HG03571 (cell line): ENCODE results near the gene RPTN.

Experiments used
- ATAC-seq: cut with Tn5 transposase; IDR thresholded peaks from one replicate; pipeline ENCODE4 v1.9.1; 2021; ENCODE audit not compliant: unreplicated experiment

The RPTN gene, protein sequence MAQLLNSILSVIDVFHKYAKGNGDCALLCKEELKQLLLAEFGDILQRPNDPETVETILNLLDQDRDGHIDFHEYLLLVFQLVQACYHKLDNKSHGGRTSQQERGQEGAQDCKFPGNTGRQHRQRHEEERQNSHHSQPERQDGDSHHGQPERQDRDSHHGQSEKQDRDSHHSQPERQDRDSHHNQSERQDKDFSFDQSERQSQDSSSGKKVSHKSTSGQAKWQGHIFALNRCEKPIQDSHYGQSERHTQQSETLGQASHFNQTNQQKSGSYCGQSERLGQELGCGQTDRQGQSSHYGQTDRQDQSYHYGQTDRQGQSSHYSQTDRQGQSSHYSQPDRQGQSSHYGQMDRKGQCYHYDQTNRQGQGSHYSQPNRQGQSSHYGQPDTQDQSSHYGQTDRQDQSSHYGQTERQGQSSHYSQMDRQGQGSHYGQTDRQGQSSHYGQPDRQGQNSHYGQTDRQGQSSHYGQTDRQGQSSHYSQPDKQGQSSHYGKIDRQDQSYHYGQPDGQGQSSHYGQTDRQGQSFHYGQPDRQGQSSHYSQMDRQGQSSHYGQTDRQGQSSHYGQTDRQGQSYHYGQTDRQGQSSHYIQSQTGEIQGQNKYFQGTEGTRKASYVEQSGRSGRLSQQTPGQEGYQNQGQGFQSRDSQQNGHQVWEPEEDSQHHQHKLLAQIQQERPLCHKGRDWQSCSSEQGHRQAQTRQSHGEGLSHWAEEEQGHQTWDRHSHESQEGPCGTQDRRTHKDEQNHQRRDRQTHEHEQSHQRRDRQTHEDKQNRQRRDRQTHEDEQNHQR

GRCh38 chr1:152159144-152159543 lies at the start of gene RPTN:
RPTN (minus strand) TSS chr1:152159228; CDS start chr1:152157889, 1,339 bp downstream.
- ATAC-seq = no peak

DNA sequence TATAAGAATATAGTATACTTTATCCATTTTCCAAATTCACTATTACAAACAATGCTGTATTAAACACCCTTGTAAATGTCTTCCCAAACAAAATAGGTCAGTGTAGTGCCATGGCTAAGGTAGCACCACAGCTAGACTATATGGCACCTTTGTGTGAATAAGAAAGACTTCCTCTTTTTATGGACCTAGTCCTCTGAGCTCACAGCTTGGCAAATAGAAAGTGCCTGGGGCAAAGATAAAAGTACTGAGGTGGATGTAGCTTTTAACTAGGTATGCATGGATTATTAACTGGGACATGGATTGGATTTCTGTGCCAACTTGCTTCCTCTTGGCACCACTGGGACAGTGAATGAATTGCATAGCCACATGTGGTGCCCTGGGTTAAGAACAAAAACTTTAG lies 40.0 kb upstream of the RPTN start:
- ATAC-seq = no peak

GRCh38 chr1:152197361-152197941 lies 38.4 kb upstream of the RPTN start:
- ATAC-seq = no peak

- no peak for ATAC-seq
Measured at GRCh38 chr1:152191711-152192110, 32.7 kb upstream of the RPTN start.

DNA sequence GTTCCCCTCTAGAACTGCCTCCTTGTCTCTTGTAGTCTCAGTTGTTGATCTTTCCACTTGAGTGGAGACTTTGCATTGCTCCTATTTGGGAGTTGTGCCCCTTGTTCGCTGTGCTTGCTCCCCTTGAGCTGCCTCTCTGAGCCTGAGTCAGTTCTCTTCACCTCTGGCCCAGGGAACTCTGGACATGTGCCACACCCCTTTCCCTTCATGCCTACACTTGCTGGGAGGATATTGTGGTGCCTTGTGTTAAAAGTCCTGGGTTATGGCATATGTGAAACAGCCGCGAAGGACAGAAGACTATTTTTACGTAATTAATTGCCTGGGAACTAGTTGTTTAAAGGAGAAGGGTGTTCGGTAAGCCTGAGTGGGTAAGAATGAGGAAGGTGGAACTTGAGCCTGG lies 32.2 kb upstream of the RPTN start:
- ATAC-seq = no peak

DNA sequence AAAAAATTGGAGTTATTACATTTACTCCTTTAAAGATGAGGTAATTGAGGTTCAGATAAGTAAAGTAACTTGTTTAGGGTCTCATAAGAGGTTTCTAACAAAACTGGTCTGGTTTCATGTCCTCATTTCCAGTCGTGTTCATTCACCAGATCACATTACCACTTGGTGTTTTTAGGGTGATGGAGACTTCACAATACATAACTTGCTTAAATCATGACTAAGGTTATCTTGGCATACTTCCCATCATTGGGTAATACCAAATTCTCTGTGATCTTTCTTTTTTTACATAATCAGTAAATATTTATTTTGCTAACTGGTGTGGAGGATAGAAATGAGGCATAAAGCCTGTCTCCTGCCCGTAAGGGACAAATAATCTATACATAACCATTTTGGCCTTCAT lies 31.6 kb upstream of the RPTN start:
- no peak for ATAC-seq

GRCh38 chr1:152189657-152190442 lies 30.8 kb upstream of the RPTN start:
- no peak for ATAC-seq

- no peak for ATAC-seq
Measured at GRCh38 chr1:152188673-152189591, 29.9 kb upstream of the RPTN start.

DNA sequence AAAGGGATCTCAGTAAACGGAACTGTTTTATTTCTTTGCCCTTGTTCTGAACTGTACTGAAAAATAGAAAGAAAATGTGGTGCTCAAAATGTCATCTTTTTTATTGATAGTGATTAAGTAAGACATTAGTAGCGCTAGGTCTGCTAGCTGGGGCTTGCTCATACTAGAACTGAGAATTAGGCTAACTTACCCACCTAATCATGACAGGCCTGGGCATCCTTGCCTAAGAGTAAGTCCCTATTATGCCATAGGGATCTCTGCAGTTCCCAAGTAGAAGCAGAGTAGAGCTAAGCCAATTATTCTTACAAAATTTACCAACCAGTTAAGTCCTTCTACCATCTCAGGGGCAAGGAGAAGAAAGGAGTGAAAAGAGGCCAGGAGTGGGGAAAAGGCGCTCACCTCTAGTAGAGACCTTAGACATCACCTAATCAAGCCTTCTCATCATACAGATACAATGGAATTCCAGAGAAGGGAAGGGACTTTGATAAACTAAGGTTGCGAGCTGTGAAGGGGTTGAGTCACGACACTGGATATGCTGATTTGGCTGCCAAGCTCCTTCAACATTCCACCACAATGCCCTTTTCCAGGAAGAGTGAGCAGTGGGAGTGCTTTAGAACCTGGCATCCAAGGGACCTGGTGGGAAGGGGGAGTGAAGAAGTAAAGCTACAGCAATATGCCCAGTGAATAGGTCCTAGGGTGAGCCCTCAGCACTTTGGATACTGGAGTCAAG lies 27.7 kb upstream of the RPTN start:
- ATAC-seq = no peak

GRCh38 chr1:152185544-152186391 lies 26.7 kb upstream of the RPTN start:
- no peak for ATAC-seq

- no peak for ATAC-seq
Measured at GRCh38 chr1:152182944-152183361, 23.9 kb upstream of the RPTN start.

DNA sequence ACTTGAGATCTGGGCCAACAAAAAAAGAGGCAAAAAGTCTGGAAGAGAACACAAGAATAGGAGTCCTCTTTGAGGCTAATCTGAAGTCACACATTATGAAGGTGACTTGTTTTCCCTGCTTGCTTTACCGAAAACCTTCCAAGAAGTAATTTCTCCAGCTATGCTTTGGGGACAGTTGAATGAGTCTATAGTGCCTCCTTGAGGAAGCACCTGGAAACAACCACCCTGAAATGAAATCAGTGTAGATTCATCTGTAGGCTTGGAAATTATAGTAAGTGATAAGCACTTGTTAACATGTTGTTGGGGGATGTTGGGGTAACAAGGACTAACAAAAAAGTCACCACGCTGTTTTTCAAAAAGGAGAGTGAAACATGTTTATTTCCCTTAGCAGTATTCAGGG lies 23.4 kb upstream of the RPTN start:
- ATAC-seq = no peak

DNA sequence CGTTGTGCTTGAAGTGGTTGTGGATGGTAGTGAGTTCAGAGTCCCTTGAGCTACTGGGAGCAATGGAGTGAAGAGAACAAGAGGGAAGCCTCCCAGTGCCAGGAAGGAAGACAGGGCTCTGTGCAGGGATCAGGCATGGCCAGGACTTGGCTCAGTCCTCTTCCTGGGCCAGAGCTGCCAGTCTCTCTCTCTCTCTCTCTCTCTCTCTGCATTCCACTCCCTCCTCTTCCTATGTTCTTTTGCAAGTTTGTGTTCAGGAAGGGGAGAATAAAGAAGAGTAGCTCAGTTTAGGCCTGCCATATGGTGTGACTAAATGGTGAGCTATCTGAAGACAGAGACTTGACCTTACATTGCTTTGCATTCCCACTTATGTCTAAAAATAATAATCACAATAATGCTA lies 20.5 kb upstream of the RPTN start:
- ATAC-seq = no peak

DNA sequence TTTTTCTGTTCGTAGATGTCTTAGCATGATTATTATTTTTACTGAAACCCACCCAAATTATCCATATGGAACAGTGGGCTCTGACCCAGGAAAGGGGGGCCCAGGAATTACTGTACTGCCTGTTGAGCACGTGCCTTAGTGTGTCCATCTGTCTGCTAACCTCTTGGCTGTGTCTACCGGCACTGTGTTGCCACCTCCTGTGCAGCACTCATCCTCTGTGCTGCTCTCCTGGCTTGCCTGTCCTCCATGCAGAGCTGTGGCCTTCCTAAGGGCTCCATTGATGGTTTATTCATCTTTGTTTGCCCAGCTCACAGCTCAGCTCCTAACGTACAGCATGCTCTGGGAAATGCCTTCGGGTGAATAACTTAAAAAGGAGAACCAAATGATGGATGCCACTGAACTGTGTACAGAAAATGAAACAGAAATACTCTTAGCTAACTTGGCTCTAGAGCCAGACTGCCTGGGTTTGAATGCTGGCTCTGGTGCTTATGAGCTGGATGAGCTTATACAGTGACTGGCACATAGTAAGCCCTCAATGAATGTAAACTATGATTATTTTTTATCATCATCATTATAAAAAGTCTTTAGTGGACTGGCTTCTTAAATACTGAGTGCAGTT lies 11.4 kb upstream of the RPTN start:
- no peak for ATAC-seq

GRCh38 chr1:152169366-152170025 lies 10.5 kb upstream of the RPTN start:
- no peak for ATAC-seq

DNA sequence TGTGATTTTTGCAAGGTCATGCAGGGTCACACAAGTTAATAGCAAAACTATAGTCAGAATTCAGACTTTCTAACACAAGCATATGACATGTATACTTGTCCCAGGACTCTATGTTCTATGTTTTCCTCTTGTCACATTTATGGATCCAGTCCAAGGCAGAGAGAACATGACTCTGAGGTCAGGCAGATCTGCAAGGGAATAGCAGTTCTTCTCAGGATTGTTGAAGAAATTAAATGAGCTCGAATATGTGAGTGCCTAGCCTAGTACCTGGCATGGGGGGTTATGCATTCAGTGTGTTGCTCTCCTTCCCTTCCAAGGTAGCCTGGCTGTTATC lies 9.5 kb upstream of the RPTN start:
- ATAC-seq = no peak

DNA sequence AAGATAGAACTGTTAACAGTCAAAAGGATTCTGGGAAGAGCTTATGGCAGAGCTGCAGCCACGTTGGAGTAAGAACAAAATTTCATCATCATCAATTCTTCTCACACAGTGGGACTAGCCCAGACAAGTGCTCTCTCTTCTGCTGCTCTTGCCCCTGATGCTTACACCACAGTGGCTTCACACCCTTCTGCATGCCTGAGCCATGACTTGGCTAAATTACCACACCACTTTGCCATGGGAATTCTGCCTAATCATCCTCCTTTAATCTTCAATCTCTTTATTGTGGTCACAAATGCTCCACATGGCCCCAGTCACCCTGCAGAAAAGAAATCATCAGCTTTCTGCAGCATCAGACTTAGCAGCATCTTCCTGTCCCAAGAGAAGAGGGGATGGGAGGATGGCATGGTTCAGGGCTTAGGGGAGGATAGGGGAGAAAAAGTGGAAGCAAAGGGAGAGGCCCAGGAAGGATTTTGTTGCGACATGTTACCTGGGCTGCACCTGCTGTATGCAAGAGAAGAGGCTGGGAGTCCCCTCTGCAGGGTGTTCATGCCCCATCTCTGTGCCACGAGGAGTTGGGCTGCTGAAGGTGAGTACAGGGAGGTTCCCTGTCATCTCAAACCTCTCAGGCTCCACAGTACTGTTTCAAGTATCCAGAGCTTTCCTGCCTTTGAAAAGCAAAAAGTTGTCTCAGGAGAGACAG lies 9.0 kb upstream of the RPTN start:
- ATAC-seq = no peak
